LNCAP (cell line): Measurements from ENCODE around the gene SH3TC1.
A peak's percentile ranks its signal among the peaks of the same experiment; 100 is the strongest.

Experiments used
- CTCF ChIP-seq: fragments of 450-650 bp; IDR thresholded peaks from 2 replicates; pipeline ENCODE4 v1.5.1; 2017; ENCODE audit warnings: mild to moderate bottlenecking

Gene SH3TC1

DNA sequence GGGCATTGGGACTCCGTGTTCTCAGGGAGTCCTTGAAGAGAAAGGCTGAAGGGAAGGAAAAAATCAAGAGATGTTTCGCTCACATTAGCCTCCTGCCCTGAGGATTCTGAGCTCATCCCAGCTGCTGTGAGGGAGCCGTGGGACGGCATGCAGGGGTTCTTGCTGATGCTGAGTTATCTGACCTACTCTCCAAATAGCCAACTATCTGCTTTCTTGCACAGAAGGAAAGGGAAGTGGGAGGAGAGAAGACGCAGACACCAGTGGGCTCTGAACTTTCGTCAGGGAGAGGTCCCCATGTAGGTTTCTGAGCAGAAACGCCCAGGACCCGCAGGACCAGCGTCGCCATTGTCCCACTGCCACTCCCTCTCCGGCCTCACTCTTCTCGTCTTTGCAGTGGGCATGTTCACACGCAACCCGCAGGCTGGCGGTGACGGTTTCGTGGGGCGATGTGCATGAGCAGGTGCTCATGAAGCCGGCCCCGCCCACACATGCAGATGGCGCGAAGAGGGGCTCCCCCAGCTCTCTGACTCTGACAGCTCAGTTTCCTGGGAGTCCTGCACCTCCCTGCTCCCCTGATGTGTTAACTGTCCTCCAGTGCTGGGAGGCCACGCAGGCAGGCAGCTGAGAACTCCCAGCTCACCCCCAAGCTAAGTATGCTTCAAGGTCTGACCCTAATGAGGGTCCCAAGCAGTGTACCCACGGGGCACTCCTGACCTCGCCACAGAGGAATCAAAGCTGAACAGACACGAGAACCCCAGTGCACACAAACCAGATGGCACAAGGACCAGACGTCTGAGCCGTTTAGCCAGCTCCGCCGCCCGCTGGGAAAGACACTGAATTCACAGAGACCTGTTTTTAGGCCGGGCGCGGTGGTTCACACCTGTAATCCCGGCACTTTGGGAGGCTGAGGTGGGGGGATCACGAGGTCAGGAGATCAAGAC is 26.8 kb upstream of the SH3TC1 start:
- TF ChIP-seq CTCF = no peak

DNA sequence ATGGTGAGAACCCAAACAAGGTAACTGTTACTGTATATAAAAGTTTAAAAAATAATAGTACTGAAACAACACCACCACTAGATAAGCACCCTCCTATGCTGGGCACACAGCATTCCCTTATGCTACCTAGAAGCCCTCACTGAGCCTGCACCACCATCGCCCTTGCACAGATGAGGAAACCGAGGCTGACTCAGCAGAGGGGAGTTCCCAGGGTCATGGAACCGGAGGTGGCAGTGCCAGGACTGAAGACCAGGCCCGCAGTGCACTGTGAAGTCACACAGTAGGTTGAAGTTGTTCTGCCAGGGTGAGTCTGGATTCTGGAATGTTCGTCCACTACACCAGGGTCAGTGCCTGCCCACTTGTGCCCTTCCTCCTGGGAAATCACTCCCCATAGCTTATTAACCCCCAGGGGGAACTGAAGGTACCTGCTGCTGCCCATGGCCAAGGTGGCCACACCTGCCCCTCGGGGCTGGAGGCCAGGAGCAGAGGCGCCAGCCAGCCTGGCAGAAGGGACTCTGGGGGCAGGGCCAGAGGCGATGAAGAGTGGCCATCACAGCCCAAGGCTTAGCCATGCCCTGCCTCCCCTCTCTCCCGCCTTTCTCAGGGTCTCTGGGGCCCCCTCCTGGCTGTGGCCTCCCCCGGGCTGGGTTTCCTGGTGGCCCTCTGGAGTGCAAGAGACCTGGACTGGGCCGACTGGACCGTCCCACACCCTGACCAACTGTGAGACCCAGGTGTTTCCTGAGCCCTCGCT is 25.4 kb upstream of the SH3TC1 start:
- TF ChIP-seq CTCF = no peak

- TF ChIP-seq CTCF = no peak
These were observed 24.1 kb upstream of the SH3TC1 start for GRCh38 chr4:8174970-8175369.

DNA sequence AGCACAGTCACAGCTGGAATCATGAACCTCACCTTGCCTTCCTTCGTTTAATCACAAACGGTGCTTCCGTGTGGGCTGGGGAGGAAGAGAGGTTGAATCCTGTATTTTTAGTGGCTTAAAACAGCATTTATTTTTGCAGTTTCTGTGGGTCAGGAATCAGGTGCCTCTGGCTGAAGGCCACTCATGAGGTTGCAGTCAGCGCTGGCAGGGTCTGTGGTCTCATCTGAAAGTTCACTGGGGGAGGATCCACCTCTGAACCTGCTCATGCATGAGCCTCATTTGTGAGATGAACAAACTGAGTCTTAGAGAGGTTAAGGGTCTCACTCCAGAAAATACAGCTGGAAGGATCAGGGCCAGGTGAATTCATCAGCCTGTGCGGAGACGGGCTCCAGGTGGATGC is 23.4 kb upstream of the SH3TC1 start:
- TF ChIP-seq CTCF = no peak

- TF ChIP-seq CTCF = peak; percentile 75
These were observed 22.3 kb upstream of the SH3TC1 start for GRCh38 chr4:8176547-8177399.

DNA sequence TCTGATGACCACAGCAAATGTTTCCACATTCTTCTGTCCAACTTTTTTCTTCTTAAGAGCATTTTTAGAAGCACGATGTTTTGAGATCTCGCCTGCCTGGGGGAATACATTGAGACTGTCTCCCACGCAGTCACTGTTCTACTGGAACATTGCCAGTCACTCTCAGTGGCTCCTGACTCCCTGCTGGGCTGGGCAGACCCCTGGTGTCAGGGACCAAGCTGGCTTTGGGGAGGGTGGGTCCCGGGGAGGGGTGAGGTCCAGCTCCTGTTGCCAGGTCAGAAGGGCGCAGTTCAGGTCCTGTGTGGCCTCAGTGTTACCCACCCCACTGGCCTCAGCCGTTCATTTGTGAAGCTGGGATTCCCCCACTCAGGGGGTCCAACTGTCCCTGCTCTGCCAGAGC is 21.5 kb upstream of the SH3TC1 start:
- no peak for TF ChIP-seq CTCF

DNA sequence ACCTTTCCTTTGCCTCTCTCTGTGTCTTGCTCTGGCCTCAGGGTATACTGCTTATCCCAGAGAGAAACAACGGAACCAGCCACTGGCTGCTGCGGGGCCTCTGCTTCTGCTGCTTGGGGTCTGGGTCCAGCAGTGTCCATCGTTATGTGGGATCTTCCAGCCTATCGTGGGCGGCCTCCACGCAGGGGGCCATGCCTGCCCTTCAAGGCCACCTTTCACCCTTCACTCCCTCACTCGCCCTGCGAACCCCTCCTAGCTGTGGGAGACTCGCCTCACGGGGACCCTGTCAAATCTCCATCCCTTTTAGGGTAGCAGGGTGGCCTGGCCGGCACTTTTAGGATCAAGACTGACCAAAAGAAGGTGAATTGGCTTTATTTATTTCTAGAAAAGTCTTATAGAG is 21.1 kb upstream of the SH3TC1 start:
- TF ChIP-seq CTCF = no peak
